LNCaP clone FGC (cell line): ENCODE measurements around the gene HS6ST2.

Source experiments
- DNase-seq: peaks from one replicate; pipeline ENCODE4 v3.0.0-alpha.2; 2011; ENCODE audit warnings: low read depth
- H3K4me3 ChIP-seq: 2 replicates; pipeline ENCODE4 v1.5.1; 2011; ENCODE audit warnings: mild to moderate bottlenecking, low read depth, low read length, control low read depth
- CTCF ChIP-seq: IDR thresholded peaks from 2 replicates; pipeline ENCODE4 v1.5.1; 2012; ENCODE audit warnings: mild to moderate bottlenecking; ENCODE audit not compliant: control insufficient read depth, insufficient read depth; ENCODE audit errors: extremely low read depth

HS6ST2 gene

GRCh38 chrX:132636080-132636479 lies 322.3 kb downstream of the HS6ST2 start:
- DNase-seq: no peak
- TF ChIP-seq CTCF: peak; percentile 23; the same call in 1 of the 2 replicates
- H3K4me3 ChIP-seq: no peak overlapping the region

- DNase-seq: no peak
- H3K4me3 ChIP-seq: no peak overlapping the region
- TF ChIP-seq CTCF: no peak
These were observed 323.9 kb downstream of the HS6ST2 start for GRCh38 chrX:132634521-132634920.

GRCh38 chrX:132631579-132632232 lies 326.7 kb downstream of the HS6ST2 start:
- peak; percentile 54 for TF ChIP-seq CTCF
- H3K4me3 ChIP-seq: no peak overlapping the region
- DNase-seq: no peak

GRCh38 chrX:132624466-132624865 lies 334.0 kb downstream of the HS6ST2 start:
- no peak overlapping the region for H3K4me3 ChIP-seq
- TF ChIP-seq CTCF: no peak
- no peak for DNase-seq

GRCh38 chrX:132623942-132624341 lies 334.5 kb downstream of the HS6ST2 start:
- DNase-seq: no peak
- no peak for TF ChIP-seq CTCF
- no peak overlapping the region for H3K4me3 ChIP-seq

GRCh38 chrX:132623300-132623699 lies 335.1 kb downstream of the HS6ST2 start:
- no peak overlapping the region for H3K4me3 ChIP-seq
- no peak for TF ChIP-seq CTCF
- DNase-seq: no peak

GRCh38 chrX:132622130-132622529 lies 336.3 kb downstream of the HS6ST2 start:
- H3K4me3 ChIP-seq: no peak overlapping the region
- no peak for DNase-seq
- no peak for TF ChIP-seq CTCF
